ENCODE measurements around the gene PGLYRP2.
"Not testable (repeated sequence)": the region's sequence is repeated elsewhere in the genome, so short reads cannot be mapped to it uniquely, and the experiment has no call there.

PGLYRP2 gene, protein sequence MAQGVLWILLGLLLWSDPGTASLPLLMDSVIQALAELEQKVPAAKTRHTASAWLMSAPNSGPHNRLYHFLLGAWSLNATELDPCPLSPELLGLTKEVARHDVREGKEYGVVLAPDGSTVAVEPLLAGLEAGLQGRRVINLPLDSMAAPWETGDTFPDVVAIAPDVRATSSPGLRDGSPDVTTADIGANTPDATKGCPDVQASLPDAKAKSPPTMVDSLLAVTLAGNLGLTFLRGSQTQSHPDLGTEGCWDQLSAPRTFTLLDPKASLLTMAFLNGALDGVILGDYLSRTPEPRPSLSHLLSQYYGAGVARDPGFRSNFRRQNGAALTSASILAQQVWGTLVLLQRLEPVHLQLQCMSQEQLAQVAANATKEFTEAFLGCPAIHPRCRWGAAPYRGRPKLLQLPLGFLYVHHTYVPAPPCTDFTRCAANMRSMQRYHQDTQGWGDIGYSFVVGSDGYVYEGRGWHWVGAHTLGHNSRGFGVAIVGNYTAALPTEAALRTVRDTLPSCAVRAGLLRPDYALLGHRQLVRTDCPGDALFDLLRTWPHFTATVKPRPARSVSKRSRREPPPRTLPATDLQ

DNA sequence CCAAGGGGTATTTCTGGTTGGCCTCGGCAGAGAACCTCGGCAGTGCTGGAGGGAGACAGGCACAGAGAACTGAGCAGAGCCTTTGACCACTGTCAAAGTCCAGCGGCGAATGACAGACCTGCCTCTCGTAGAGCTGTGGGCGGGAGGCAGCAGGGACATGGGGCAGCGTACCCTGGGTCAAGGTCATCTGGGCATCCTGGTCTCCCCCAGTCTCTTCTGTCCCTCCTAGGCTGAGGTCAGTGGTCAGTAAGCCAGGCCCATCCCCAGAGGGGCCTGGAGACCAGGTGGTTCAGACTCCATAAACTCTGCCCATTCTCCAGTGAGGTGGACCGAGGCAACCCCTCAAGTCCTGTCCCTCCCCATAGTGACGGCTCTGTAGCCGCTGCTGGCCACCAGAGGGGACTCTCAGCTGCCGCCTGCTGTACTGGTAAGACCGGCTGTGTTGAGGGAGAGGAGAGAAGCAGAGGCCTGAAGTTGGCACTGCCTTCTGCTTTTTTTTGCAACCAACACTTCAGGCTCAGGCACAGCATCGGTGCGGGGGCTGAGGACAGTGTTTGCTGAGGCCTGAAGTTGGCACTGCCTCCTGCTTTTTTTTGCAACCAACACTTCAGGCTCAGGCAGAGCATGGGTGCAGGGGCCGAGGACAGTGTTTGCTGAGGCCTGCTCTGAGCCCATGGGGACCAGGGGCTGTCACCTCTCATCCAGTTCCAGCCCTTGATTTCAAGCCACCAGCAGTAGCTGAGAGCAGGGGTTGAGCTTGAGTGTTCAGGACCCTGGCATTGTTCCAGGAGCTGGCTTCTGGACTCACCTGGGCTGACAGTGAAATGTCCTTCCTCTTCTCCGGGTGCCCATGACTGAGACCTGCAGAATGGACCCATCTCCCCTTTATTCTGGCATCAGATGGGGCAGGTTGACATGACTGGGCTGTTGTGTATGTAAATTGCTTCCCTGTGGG lies at the start of gene PGLYRP2:
Gene PGLYRP2, minus strand, starts transcription at position 111 of the 955 bp plus-strand sequence. CDS start 130 bp downstream, outside the sequence.
- DNase-seq (ENCODE audit: insufficient read length, low spot score) (no peak), FAIRE-seq (peak; percentile 9)

DNA sequence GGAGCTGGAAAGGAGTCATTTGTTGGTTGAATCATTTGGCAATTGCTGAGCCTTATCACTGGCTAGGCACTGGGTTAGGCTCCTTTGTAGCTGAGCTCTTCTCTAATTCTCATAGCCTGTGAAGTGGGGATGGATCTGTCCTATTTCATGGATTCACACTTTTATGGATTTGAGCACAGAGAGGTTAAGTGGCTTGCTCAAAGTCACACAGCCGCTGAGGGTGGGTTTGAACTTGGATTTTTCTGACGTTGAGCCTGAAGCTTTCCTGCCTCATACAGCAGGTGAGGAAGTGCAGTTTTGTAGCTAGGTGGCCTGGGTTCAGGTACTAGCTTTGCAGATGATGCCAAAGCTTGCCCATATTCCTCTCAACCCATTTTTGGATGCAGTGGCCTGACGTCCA lies 48.4 kb upstream of the PGLYRP2 start:
- no peak for FAIRE-seq
- DNase-seq (ENCODE audit: insufficient read length, low spot score): no peak

DNA sequence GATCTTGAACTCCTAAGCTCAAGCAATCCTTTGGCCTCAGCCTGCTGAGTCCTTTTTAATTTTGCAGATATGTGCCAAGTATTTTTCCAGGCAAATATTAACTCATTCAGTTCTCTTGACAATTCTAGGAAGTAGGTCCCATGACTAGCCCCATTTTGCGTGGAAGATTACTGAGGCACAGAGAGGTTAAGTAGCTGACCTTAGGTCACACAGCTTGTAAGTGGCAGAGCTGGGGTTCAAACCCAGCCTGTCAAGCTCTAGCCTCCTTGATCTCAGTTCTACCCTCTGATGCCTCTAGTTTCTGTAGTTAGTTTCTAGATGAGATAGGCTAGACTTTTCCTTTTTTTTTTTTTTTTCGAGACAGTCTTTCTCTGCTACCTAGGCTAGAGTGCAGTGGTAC lies 47.1 kb upstream of the PGLYRP2 start:
- DNase-seq (ENCODE audit: insufficient read length, low spot score): no peak
- FAIRE-seq: no peak

DNA sequence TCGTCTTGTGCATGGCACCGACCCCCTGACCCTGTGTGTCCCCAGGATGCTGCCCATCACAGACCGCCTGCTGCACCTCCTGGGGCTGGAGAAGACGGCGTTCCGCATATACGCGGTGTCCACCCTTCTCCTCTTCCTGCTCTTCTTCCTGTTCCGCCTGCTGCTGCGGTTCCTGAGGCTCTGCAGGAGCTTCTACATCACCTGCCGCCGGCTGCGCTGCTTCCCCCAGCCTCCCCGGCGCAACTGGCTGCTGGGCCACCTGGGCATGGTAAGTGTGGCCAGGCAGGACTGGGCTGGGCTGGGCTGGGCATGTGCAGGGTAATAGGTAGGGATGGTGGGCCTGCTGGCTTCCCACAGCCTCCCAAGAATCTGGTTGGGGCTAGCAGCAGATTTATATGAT lies 46.0 kb upstream of the PGLYRP2 start:
- no peak for FAIRE-seq
- no peak for DNase-seq (ENCODE audit: insufficient read length, low spot score)

DNA sequence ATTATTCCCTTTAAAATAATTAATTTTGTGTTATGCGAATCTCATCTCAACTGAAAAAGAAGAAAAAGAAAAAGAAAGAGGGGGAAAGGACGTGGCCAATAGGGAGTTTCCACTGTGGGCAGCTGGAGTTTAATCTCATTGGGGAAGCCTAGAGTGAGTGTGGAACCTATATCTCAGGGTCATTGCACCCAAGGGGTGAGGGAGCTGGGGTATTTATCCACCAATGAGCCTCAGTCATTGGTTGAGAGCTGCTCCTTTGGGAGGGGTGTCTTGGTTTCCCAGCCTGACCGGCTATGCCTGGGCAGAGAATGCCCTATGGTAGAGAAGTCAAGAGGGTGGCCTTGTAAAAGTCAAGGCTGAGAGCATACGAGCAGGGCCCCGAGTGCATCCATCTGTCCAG lies 45.5 kb upstream of the PGLYRP2 start:
- DNase-seq (ENCODE audit: insufficient read length, low spot score) (no peak), FAIRE-seq (no peak)

DNA sequence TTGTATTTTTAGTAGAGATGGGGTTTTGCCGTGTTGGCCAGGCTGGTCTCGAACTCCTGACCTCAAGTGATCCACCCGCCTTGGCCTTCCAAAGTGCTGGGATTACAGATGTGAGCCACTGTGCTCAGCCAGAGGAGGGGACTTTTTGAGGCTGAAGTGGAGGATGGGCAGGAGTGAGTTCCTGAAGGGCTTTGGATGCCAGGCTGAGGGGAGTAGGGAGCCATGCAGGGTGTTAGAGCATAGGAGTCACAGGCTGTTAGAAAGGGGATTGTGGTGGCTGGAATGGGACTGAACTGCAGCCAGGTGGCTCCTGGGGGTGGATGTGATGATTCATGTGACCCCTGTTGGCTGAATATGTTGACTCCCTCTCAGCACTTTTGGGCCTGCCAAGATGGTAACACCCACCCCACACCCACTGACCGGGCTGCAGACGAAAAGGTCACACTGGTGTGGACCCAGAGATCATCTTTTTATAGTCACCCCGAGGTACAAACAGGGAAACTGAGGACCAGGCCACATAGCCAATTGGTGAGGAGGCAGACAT lies 40.2 kb upstream of the PGLYRP2 start:
- FAIRE-seq (no peak), DNase-seq (ENCODE audit: insufficient read length, low spot score) (no peak)

DNA sequence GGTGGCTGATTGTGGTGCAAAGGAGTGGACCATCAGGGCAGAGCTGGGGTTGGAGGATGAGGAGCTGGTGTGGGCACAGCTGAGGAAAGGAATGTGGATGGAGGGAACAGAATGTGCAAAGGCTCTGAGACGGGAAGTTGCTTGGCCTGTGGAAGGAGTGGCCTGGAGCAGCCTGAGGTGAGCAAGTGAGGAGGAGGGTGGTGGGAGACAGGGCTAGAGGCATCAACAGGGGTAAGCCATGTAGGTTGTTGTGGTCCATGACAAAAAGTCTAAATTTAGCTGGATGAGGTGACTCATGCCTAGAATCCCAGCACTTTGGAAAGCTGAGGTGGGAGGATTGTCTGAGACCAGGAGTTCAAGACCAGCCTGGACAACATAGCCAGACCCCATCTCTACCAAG lies 38.5 kb upstream of the PGLYRP2 start:
- no peak for FAIRE-seq
- no peak for DNase-seq (ENCODE audit: insufficient read length, low spot score)

DNA sequence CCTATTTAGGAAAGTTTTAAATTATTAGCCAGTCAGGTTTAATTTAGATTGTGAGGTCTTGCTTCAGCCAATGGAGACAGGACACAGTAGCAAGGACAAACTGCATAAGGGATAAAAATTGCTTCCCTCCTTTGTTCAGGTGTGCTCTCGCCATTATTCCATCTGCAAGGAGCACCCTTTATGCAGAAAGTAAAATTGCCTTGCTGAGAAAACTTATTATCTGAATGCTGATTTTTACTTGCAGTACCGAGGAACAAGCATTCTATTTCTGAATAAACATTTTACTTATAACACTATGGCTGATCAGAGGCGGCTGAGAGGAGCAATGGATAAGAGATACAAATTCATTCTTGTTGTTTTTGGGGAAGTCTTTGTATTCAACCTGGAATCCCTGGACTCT lies 37.1 kb upstream of the PGLYRP2 start:
- DNase-seq (ENCODE audit: insufficient read length, low spot score) (no peak), FAIRE-seq (no peak)

DNA sequence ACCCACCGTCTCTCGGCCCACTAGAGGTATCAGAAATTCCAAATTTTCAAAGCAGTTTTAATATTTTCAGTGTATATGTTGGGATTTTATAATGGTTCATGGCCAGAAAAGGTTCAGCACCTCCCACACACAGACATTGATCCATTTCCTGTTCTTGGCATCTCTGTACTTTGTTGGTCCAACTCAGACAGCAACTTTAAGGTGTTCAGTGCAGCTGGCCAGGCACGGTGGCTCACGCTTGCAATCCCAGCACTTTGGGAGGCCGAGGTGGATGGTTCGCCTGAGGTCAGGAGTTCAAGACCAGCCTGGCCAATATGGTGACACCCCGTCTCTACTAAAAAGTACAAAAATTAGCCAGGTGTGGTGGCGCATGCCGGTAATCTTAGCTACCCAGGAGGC lies 35.9 kb upstream of the PGLYRP2 start:
- not testable (repeated sequence) for DNase-seq (ENCODE audit: insufficient read length, low spot score); FAIRE-seq

DNA sequence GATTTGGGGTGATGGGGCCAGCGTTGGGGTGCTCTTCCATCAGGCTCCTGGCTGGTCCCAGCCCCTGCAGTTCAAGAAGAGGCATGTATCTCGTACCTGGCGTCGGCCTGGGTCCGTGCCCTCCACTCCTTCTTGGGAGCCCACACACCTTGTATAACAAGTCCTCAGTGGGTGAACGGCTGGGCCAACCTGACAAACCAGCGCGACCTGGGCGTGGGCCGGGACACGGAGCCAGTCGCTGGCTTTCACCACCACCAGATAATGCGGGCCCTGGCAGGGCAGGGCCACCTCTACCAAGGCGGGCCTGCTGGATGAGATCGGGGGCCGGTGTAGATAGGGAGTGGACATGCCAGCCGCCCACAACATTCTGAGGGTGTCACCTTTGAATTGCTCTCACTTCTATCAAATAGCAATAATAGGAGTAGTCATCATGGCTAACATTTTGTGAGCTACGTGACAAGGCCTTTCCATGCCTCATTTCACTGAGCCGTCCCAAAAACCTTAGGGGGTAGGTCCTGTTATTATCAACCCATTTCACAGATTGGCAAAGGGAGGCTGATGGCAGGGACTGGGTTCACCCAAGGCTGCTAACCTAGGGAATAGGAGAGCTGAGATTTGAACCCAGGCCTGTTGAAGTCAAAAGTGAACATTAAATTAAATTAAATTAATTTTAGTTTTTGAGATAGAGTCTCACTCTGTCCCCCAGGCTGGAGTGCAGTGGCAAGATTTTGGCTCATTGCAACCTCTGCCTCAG lies 32.5 kb upstream of the PGLYRP2 start:
- no peak for FAIRE-seq
- no peak for DNase-seq (ENCODE audit: insufficient read length, low spot score)

DNA sequence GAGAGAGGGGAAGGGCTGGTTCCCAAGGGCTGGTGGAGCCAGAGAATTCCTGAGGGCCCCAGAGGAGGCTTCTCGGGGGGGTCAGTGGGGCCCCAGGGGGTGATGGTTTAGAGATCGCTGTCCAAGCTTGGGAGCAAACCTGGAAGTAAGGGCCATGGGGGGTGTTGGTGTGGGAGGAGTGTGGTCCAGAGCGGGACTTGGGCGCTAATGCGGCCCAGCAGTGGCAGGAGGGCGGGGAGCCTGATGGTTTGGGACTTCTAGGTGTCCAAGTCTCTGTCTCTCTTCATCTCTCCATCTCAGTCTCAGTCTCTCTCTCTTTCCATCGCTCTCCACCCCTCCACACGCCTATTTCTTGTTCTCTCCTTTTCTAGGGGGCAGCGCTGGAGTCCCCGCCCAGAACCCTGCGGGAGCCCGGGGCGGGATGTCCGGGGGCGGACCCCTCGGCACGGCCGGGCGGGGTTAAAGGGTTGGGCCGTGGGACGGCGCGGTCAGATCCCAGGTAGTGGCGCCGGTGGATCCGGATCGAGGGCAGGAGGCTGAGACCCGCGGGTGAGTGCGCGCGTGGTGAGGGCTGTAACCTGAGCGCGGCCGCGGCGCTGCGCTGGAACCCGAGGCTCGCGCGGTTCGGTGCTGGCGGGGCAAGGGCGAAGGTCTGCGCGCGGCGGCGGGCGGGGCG lies 28.9 kb upstream of the PGLYRP2 start, which contains the start of gene CYP4F22:
Gene CYP4F22, plus strand, starts transcription at position 491 of the 676 bp plus-strand sequence. CDS start 16,812 bp downstream, outside the sequence.
- FAIRE-seq: no peak
- no peak for DNase-seq (ENCODE audit: insufficient read length, low spot score)

DNA sequence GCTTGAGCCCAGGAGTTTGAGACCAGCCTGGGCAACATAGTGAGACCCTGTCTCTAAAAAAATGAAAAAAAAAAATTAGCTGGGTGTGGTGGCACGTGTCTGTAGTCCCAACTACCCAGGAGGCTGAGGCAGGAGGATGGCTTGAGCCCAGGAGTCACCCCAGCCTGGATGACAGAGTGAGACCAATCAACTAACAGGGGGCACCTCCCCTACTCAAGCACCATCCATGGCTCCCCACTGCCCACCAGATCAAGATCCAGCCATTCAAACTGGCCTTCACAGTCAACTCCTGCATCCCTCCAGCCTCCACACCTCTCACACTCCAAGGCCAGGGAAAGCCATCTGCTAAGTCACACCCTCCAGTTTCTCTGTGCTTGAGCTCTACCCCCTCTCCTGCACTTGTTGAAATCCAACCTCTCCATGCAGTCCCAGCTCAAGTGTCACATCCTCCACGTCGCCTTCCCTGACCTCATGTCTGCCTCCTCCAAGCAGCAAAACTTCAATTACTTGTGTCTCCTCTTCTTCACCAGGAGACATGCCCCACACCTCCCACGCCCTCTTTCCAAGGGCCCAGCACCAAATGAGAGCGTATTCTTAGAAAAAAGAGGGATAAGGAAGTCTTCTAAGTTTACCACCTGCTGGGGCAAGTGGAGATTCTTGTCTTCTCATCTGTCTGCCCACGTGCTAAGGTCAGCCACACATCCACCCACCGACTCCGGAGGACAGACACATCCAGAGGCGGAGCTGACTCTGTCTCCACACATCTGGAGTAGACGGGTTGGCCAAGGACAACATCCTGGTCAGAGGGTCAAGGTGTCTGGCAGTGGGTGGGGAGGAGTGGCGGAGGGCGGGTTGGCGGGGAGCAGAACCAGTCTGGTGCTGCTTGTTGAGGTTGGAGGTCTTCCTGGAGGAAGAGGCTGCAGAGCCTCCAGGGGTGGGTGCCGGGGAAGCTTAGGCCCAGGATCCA lies 28.1 kb upstream of the PGLYRP2 start:
- DNase-seq (ENCODE audit: insufficient read length, low spot score) (no peak), FAIRE-seq (no peak)

DNA sequence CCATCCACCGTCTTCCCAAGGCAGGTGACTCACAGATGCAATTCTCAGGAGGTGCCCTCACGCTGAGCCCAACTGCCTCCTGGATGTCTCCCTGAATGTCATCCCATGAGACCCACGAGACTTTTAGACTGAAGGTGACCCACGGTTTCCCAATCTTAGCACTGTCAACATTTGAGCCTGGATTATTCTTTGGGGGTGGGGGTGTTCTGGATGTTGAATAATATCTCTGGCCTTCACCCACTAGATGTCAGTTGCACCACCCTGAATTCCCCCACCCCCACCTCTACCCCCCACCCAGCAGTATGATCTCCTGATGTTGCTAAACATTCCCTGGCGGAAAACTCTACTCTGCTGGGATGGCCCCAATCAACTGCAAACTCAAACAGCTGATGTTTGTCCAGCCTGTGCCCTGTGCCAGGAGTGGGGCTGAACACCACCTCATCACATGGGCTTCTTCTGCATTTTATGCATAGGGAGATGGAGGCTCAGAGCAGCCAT lies 26.8 kb upstream of the PGLYRP2 start:
- DNase-seq (ENCODE audit: insufficient read length, low spot score) (no peak), FAIRE-seq (no peak)

DNA sequence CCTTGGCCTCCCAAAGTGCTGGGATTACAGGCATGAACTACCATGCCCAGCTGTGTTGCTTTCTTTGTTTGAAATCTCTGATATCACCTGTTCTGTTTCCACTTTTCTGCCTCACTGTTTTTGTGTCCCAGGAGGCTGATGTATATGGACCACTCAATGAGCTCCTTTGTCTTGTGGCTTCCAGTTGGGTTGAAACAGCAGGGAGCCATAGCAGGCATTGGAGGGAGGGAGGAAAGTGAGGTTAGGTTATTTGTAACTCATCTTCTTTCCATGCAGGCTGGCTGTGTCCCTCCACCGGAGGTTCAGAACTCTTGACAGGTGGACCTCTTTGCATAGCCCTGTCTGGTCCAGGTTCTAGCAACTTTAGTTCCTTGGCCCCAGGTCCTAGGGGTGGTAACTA lies 23.0 kb upstream of the PGLYRP2 start:
- no peak for FAIRE-seq

DNA sequence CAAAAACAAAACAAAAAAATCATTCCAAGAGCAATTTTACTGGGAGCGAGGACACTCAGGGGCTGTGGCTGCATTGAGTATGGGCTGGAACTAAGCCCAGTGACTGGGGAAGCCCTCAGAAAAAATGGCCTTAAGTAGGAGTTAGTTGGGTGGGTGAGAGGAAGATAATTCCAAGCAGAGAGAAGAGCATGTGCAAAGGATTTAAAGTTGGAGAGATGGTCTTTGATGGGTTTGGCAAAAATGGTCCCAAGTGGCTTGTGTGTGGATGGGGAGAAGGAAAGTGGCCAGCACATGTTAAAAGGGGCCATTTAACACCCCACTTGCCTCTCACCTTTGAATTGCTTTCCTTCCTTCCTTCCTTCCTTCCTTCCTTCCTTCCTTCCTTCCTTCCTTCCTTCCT lies 22.3 kb upstream of the PGLYRP2 start:
- no peak for FAIRE-seq
- DNase-seq (ENCODE audit: insufficient read length, low spot score): no peak

More for the DNA sequence above, 23.0 kb upstream of the PGLYRP2 start:
- DNase-seq (ENCODE audit: insufficient read length, low spot score): no peak

DNA sequence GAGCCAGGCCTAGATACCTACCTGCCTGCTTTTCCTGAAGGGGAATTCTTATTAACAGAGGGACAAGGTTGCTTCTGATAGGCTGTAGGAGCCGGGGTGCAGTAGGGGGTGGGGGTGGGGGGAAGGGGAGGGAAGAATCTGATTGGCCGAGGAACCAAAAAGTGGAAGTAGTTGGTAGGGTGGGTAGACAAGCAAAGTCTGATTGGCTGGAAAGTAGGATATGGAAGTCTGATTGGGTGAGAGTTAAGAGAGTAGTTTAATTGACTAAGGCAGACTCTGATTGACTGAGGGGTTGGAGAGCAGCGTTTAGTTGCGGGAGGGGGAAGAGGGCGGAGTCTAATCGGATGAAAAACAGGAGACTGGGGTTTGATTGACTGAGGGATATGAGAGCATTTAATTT lies 19.6 kb upstream of the PGLYRP2 start:
- FAIRE-seq (no peak), DNase-seq (ENCODE audit: insufficient read length, low spot score) (no peak)

DNA sequence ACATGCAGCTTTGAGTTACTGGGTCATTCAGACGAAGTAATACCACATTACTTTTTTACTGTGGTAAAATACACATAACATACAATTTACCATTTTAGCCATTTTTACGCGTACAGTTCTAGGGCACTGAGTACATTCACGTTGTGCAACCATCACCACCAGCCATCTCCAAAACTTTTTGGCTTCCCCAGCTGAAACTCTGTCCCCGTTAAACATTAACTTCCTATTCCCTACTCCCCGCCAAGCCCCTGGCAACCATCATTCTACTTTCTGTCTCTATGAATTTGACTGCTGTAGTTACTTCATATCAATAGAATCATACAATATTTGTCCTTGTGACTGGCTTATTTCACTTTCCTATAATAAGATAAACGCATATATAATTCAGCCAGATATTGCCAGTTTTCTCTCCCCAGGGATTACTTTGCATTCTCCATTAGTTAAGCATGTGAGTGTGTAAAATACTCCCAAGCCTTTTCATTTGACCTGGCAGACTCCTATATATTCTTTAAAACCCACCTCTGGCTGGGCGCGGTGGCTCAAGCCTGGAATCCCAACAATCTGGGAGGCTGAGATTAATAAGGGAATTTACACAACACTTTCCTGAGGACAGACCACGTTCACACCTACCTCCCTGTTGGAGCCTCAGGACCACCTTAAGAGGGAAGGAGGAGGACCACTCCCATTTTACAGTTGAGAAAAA lies 19.0 kb upstream of the PGLYRP2 start:
- FAIRE-seq (no peak), DNase-seq (ENCODE audit: insufficient read length, low spot score) (no peak)

DNA sequence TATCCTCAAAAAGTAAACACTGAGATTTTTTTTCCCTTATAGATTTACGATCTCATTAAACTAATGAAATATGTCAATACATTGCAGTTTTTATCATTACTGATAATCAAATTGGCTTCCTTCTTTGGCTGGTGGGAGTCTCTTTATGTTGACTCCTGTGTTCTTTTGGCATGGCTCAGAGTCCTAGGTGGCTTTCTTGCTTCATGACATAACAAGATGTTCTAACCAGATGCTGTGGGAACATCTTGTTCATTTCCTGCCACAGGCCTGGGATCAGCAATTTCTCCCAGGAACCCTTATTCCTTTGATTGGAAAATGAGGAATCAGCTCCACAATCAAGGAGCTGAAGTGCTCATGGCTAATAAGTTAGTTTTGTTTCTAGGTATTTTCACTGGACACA lies 15.8 kb upstream of the PGLYRP2 start:
- DNase-seq (ENCODE audit: insufficient read length, low spot score) (no peak), FAIRE-seq (no peak)
